Lower leg skin (tissue), 3 donors: ENCODE measurements around the gene P3H2.

Source experiments
- CTCF ChIP-seq, 3 donors: fragments of 450-650 bp; IDR thresholded peaks; one replicate each; pipeline ENCODE4 v1.5.1; 2016; ENCODE audit warnings: antibody characterized with exemption in 3 of 3, mild to moderate bottlenecking in 3 of 3, moderate library complexity in 2 of 3
- POLR2A ChIP-seq, 2 donors: fragments of 450-650 bp; IDR thresholded peaks; one replicate each; pipeline ENCODE4 v1.6.1; 2016 to 2017; ENCODE audit warnings: antibody characterized with exemption in 2 of 2, mild to moderate bottlenecking in 1 of 2, moderate library complexity in 1 of 2

DNA sequence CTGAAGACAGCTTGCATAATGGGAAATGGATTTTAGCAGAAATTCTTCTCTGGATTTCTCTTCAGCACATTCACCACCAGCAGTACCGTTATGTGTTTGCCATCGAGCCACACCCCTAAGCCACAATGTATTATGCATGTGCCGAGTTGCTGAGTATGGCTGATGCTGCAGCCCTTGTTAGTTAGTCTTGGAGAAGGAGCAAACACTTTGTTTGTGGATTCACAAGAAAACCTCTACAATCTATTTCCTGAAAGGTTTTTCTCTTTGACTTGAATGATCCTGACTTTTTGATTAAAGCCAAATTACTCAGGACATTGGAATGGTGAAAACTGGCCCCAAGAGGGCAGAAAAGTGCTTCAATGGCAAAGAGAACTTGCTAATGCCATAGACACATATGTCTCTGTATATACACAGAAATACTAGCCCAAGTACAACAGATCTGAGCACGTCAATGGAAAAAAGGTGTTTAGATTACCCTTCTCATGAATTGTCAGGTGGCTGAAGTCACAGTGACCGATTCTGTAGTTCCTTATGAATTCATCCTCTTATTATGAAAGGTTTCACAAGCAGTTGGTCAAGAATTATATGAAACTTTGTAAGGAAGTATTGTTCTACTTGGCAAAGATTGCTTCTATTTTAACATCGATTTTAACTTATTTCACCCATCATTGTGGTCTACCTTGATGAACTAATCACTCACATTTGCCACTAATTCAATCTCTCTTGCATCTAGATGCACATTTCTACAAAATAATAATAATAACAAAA lies 103.0 kb downstream of the P3H2 start:
- no peak for TF ChIP-seq CTCF (IDR thresholded peaks at IDR 0.05)
- TF ChIP-seq POLR2A (IDR thresholded peaks at IDR 0.05) = no peak
